Measurements from ENCODE around the gene FCRL5.

The FCRL5 gene

DNA sequence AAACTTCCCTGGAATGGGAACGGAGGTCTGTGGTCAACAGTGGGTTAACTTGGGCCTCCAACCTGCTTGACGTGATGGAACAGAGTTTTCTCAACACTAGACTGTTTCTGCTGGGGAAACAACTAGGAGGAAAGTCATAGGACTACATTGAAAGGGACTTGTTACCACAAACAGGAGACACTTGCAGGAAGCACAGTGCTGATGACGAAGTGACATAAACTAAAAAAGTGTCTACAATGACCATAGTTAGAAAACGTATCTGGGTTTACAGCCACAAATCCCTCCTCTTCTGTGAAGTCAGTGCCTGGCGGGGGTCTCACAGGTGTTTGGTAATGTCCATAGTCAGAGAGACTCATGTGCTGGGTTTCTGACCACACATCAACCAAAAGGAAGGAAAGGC, 86.3 kb downstream of the FCRL5 start:
- Histone ChIP-seq H3K79me2 (ENCODE audit: control insufficient read depth, insufficient read depth, low read length) (no peaks in the 10 kb centered on the region), H3K4me3 (ENCODE audit: low read length) (no peak overlapping the region), H3K18ac (ENCODE audit: low read length) (no peak overlapping the region), H3K27me3 (ENCODE audit: insufficient read depth, low read length, poor library complexity) (no peaks in the 10 kb centered on the region), H3K27ac (ENCODE audit: low read depth, low read length) (no peak overlapping the region), H3K56ac (ENCODE audit: low read length) (no peak overlapping the region), H3K79me1 (ENCODE audit: low read length) (no peaks in the 10 kb centered on the region), H3K4ac (ENCODE audit: low read depth, low read length) (no peak overlapping the region), H3K9ac (ENCODE audit: low read length) (no peak overlapping the region), H3K4me2 (ENCODE audit: low read length) (no peak overlapping the region), H2BK15ac (replicated peaks; ENCODE audit: low read depth) (no peak overlapping the region), H4K5ac (ENCODE audit: low read length) (no peak overlapping the region), H3K4me1 (ENCODE audit: control insufficient read depth, low read depth, low read length) (no peaks in the 10 kb centered on the region), H3K36me3 (ENCODE audit: control insufficient read depth, insufficient read depth, low read length) (no peaks in the 10 kb centered on the region), H2BK120ac (ENCODE audit: low read depth, low read length) (no peak overlapping the region), H3K23ac (ENCODE audit: low read length) (no peak overlapping the region), H4K8ac (ENCODE audit: low read depth, low read length) (no peak overlapping the region), H2AK5ac (ENCODE audit: low read length) (no peak overlapping the region), H2BK5ac (ENCODE audit: low read length) (no peak overlapping the region)
- DNase-seq, result no peak
- no CpG with 5 or more reads among the region's 5 CpGs for WGBS (ENCODE audit: extremely low coverage, insufficient coverage, low lambda C conversion rate)

Data from mesendoderm (in vitro differentiated cells).